ENCODE results near the gene TH. TPM values are rescaled to one million over a fixed set of nuclear protein-coding genes. Genes with fewer than 3 reads are reported as not detected.

Gene TH
- total and polyA plus RNA-seq, 2 experiments from 2014 or later = 0.34 TPM; not detected in 1

GRCh38 chr11:2202900-2203439 lies 31.4 kb upstream of the TH start:
- Histone ChIP-seq H3K4me1 (ENCODE audit: insufficient read depth) (no peaks in the 10 kb centered on the region), H3F3A (replicated peaks; ENCODE audit: low read depth) (no peaks in the 10 kb centered on the region), H3K27me3 (ENCODE audit: insufficient read depth) (no peaks in the 10 kb centered on the region), H3K36me3 (ENCODE audit: insufficient read depth) (no peaks in the 10 kb centered on the region), H2AFZ (no peak overlapping the region), H4K20me1 (replicated peaks; ENCODE audit: insufficient read depth) (no peaks in the 10 kb centered on the region), H3K4me2 (no peak overlapping the region), H3K27ac (ENCODE audit: low read depth) (no peak overlapping the region), H3K4me3 (no peak overlapping the region), H3K9me2 (ENCODE audit: insufficient read depth) (no peaks in the 10 kb centered on the region), H3K79me2 (replicated peaks; ENCODE audit: insufficient read depth) (no peaks in the 10 kb centered on the region)
- no peak for ATAC-seq
- TF ChIP-seq CREB1 (CRISPR knock-in tag; IDR thresholded peaks at IDR 0.05; ENCODE audit: low read depth) (no peak), CTCF (conservative IDR thresholded peaks at IDR 0.05; ENCODE audit: low read depth in 2 of 2) (no peak), ZNF114 (CRISPR knock-in tag; IDR thresholded peaks at IDR 0.05) (no peak), POLR2AphosphoS5 (IDR thresholded peaks at IDR 0.05; ENCODE audit: low read depth) (no peak), ZNF462 (CRISPR knock-in tag; IDR thresholded peaks at IDR 0.05) (no peak), ZNF331 (CRISPR knock-in tag; IDR thresholded peaks at IDR 0.05; ENCODE audit: low read depth) (no peak)
- Mint-ChIP-seq H3K9me3 (peaks cover 3% of the 10 kb centered on the region; the same call in 2 of the 3 replicates), H3K27ac (no peak overlapping the region), H3K4me1 (no peaks in the 10 kb centered on the region), H3K4me3 (no peak overlapping the region), H3K36me3 (ENCODE audit: low read depth) (no peaks in the 10 kb centered on the region), H3K27me3 (ENCODE audit: insufficient read depth, low read depth, poor library complexity) (peaks cover 6% of the 10 kb centered on the region)
- DNase-seq (ENCODE audit: low spot score) = no peak

Data from GM23338 (cell line).